ENCODE data around the gene SPINT1. TPM values are rescaled to one million over a fixed set of nuclear protein-coding genes. Genes with fewer than 3 reads are reported as not detected.

The SPINT1 gene
- total and polyA plus RNA-seq, 2 of the 13 experiments (the other 11 are each of a cell fraction or from before 2014, with no cell fraction given): 0.49 to 2.5 TPM

DNA sequence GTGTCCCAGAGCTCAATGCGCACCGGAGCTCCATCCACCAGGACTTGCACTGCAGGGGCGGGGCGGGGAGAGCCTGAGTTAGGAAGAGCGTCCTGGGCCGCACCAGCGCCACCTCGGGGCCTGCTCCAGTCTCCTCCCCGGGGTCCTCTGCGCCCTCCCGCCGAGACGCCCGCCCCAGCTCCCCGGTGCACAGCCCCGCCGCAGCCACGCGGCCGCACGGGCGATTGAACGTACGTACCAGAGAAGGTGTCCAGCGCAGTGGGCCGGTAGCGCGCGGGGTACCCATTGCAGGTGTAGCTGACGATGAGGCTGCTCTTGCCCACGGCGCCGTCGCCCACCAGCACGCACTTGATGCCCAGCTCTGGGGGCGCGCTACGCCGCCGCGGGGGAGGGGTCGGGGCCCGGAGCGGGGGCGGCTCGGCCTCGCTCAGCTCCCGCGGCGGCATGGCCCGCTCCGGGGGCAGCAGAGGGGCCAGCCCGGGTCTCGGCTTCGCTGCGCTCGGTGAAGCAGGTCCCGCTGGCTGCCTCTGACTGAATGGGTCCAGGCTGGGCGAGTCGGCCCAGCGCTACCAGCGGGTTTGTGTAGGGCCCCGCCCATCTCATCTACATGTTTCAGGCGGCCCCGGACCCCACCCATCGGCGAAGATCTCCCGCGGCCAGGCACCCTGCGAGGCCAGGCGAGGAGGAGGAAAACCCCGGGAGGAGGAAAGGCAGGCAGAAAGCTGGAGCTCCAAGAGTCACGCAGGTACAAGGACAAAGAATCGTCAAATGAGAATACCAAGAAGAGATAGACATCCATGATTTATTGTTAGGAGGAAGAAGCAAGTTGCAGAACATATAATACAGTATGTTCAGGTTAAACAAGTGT lies 30.1 kb downstream of the SPINT1 start, which contains the start of gene RHOV (continued):
- peak; percentile 46; the same call in 1 of the 2 replicates for TF ChIP-seq ZC3H13 (CRISPR knock-in tag; IDR thresholded peaks at IDR 0.05)
- peak; percentile 73; the same call in 1 of the 2 replicates for TF ChIP-seq RFXAP (CRISPR knock-in tag; IDR thresholded peaks at IDR 0.05; ENCODE audit: borderline replicate concordance)
- peak; percentile 52; the same call in 1 of the 2 replicates for TF ChIP-seq ZNF782 (CRISPR knock-in tag; IDR thresholded peaks at IDR 0.05; ENCODE audit: borderline replicate concordance)
- TF ChIP-seq ZNF883 (CRISPR knock-in tag; IDR thresholded peaks at IDR 0.05; ENCODE audit: not compliant biosample characterization): peak; percentile 45
- TF ChIP-seq ZNF563 (CRISPR knock-in tag; IDR thresholded peaks at IDR 0.05): no peak
- TF ChIP-seq, protein P1, sequence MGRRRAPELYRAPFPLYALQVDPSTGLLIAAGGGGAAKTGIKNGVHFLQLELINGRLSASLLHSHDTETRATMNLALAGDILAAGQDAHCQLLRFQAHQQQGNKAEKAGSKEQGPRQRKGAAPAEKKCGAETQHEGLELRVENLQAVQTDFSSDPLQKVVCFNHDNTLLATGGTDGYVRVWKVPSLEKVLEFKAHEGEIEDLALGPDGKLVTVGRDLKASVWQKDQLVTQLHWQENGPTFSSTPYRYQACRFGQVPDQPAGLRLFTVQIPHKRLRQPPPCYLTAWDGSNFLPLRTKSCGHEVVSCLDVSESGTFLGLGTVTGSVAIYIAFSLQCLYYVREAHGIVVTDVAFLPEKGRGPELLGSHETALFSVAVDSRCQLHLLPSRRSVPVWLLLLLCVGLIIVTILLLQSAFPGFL (CRISPR knock-in tag; IDR thresholded peaks at IDR 0.05): 0 out of 2 replicates have a peak, but pooled peaks have one; percentile 45
- 0 out of 2 replicates have a peak, but pooled peaks have one; percentile 47 for TF ChIP-seq ZNF543 (CRISPR knock-in tag; IDR thresholded peaks at IDR 0.05)
- TF ChIP-seq, protein P2, sequence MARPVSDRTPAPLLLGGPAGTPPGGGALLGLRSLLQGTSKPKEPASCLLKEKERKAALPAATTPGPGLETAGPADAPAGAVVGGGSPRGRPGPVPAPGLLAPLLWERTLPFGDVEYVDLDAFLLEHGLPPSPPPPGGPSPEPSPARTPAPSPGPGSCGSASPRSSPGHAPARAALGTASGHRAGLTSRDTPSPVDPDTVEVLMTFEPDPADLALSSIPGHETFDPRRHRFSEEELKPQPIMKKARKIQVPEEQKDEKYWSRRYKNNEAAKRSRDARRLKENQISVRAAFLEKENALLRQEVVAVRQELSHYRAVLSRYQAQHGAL (CRISPR knock-in tag; IDR thresholded peaks at IDR 0.05; ENCODE audit: not compliant biosample characterization): peak; percentile 64
- TF ChIP-seq, protein P3, sequence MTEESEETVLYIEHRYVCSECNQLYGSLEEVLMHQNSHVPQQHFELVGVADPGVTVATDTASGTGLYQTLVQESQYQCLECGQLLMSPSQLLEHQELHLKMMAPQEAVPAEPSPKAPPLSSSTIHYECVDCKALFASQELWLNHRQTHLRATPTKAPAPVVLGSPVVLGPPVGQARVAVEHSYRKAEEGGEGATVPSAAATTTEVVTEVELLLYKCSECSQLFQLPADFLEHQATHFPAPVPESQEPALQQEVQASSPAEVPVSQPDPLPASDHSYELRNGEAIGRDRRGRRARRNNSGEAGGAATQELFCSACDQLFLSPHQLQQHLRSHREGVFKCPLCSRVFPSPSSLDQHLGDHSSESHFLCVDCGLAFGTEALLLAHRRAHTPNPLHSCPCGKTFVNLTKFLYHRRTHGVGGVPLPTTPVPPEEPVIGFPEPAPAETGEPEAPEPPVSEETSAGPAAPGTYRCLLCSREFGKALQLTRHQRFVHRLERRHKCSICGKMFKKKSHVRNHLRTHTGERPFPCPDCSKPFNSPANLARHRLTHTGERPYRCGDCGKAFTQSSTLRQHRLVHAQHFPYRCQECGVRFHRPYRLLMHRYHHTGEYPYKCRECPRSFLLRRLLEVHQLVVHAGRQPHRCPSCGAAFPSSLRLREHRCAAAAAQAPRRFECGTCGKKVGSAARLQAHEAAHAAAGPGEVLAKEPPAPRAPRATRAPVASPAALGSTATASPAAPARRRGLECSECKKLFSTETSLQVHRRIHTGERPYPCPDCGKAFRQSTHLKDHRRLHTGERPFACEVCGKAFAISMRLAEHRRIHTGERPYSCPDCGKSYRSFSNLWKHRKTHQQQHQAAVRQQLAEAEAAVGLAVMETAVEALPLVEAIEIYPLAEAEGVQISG (CRISPR knock-in tag; IDR thresholded peaks at IDR 0.05): peak; percentile 64
- 0 out of 2 replicates have a peak, but pooled peaks have one; percentile 22 for TF ChIP-seq DNMT1 (CRISPR knock-in tag; IDR thresholded peaks at IDR 0.05)
- TF ChIP-seq, protein P4, sequence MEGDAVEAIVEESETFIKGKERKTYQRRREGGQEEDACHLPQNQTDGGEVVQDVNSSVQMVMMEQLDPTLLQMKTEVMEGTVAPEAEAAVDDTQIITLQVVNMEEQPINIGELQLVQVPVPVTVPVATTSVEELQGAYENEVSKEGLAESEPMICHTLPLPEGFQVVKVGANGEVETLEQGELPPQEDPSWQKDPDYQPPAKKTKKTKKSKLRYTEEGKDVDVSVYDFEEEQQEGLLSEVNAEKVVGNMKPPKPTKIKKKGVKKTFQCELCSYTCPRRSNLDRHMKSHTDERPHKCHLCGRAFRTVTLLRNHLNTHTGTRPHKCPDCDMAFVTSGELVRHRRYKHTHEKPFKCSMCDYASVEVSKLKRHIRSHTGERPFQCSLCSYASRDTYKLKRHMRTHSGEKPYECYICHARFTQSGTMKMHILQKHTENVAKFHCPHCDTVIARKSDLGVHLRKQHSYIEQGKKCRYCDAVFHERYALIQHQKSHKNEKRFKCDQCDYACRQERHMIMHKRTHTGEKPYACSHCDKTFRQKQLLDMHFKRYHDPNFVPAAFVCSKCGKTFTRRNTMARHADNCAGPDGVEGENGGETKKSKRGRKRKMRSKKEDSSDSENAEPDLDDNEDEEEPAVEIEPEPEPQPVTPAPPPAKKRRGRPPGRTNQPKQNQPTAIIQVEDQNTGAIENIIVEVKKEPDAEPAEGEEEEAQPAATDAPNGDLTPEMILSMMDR (CRISPR knock-in tag; IDR thresholded peaks at IDR 0.05): peak; percentile 66
- TF ChIP-seq ZSCAN29 (CRISPR knock-in tag; conservative IDR thresholded peaks at IDR 0.05): peak; percentile 53; the same call in 1 of the 2 replicates
- TF ChIP-seq, protein P5, sequence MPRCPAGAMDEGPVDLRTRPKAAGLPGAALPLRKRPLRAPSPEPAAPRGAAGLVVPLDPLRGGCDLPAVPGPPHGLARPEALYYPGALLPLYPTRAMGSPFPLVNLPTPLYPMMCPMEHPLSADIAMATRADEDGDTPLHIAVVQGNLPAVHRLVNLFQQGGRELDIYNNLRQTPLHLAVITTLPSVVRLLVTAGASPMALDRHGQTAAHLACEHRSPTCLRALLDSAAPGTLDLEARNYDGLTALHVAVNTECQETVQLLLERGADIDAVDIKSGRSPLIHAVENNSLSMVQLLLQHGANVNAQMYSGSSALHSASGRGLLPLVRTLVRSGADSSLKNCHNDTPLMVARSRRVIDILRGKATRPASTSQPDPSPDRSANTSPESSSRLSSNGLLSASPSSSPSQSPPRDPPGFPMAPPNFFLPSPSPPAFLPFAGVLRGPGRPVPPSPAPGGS (CRISPR knock-in tag; IDR thresholded peaks at IDR 0.05): peak; percentile 54; the same call in 1 of the 2 replicates
- no peak for TF ChIP-seq SKI (IDR thresholded peaks at IDR 0.05; ENCODE audit: partially characterized antibody)
- peak; percentile 41; the same call in 1 of the 2 replicates for TF ChIP-seq STAG1 (CRISPR knock-in tag; IDR thresholded peaks at IDR 0.05)
- TF ChIP-seq, protein P6, sequence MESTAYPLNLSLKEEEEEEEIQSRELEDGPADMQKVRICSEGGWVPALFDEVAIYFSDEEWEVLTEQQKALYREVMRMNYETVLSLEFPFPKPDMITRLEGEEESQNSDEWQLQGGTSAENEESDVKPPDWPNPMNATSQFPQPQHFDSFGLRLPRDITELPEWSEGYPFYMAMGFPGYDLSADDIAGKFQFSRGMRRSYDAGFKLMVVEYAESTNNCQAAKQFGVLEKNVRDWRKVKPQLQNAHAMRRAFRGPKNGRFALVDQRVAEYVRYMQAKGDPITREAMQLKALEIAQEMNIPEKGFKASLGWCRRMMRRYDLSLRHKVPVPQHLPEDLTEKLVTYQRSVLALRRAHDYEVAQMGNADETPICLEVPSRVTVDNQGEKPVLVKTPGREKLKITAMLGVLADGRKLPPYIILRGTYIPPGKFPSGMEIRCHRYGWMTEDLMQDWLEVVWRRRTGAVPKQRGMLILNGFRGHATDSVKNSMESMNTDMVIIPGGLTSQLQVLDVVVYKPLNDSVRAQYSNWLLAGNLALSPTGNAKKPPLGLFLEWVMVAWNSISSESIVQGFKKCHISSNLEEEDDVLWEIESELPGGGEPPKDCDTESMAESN (CRISPR knock-in tag; conservative IDR thresholded peaks at IDR 0.05): 0 out of 2 replicates have a peak, but pooled peaks have one; percentile 24
